Loucy (cell line): Measurements from ENCODE around the gene SMARCAL1.

Source experiments
- H2AFZ ChIP-seq: fragments of 200-600 bp; sonication (generic); 2 replicates; pipeline ENCODE4 v1.6.0; 2016; ENCODE audit warnings: antibody characterized with exemption, mild to moderate bottlenecking, low read length, moderate library complexity
- H3F3A ChIP-seq: fragments of 200-600 bp; 2 replicates; pipeline ENCODE4 v1.6.0; 2016; ENCODE audit warnings: antibody characterized with exemption, low read depth, mild to moderate bottlenecking
- H3K27me3 ChIP-seq: fragments of 200-600 bp; sonication (generic); 2 replicates; pipeline ENCODE4 v1.6.1; 2014; ENCODE audit warnings: low read length, mild to moderate bottlenecking; ENCODE audit not compliant: insufficient read depth, poor library complexity, severe bottlenecking
- H3K36me3 ChIP-seq: fragments of 200-600 bp; sonication (generic); 2 replicates; pipeline ENCODE4 v1.6.1; 2016; ENCODE audit warnings: low read length; ENCODE audit not compliant: insufficient read depth
- H3K4me1 ChIP-seq: fragments of 200-600 bp; sonication (generic); 2 replicates; pipeline ENCODE4 v1.5.1; 2014; ENCODE audit warnings: low read length, mild to moderate bottlenecking; ENCODE audit not compliant: insufficient read depth, poor library complexity, severe bottlenecking
- H3K4me2 ChIP-seq: fragments of 200-600 bp; sonication (generic); 2 replicates; pipeline ENCODE4 v1.6.0; 2014; ENCODE audit warnings: antibody characterized with exemption, low read length, low read depth, mild to moderate bottlenecking; ENCODE audit not compliant: poor library complexity, severe bottlenecking
- H3K4me3 ChIP-seq: fragments of 200-600 bp; sonication (generic); 2 replicates; pipeline ENCODE4 v1.5.1; 2014; ENCODE audit warnings: low read length, mild to moderate bottlenecking, mixed read lengths; ENCODE audit not compliant: poor library complexity, severe bottlenecking
- H3K79me2 ChIP-seq: fragments of 200-600 bp; sonication (generic); 2 replicates; pipeline ENCODE4 v1.6.1; 2014; ENCODE audit warnings: low read length; ENCODE audit not compliant: insufficient read depth
- H3K9ac ChIP-seq: fragments of 200-600 bp; sonication (generic); 2 replicates; pipeline ENCODE4 v1.6.0; 2014; ENCODE audit warnings: mild to moderate bottlenecking, low read depth, low read length, moderate library complexity; ENCODE audit not compliant: poor library complexity, severe bottlenecking
- H3K9me2 ChIP-seq: fragments of 200-600 bp; sonication (generic); replicated peaks from 2 replicates; pipeline ENCODE4 v1.6.1; 2016; ENCODE audit warnings: low read depth, low read length, mixed read lengths
- H3K9me3 ChIP-seq: fragments of 200-600 bp; sonication (generic); 2 replicates; pipeline ENCODE4 v1.6.1; 2014; ENCODE audit warnings: mild to moderate bottlenecking, antibody characterized with exemption, low read length, low read depth; ENCODE audit not compliant: insufficient read depth
- H4K20me1 ChIP-seq: fragments of 200-600 bp; sonication (generic); 2 replicates; pipeline ENCODE4 v1.6.0; 2014; ENCODE audit warnings: antibody characterized with exemption, low read length, mild to moderate bottlenecking; ENCODE audit not compliant: insufficient read depth, poor library complexity, severe bottlenecking
- CTCF ChIP-seq: fragments of 200-600 bp; sonication (generic); conservative IDR thresholded peaks from 2 replicates; pipeline ENCODE4 v1.5.1; 2014; ENCODE audit warnings: mild to moderate bottlenecking, antibody characterized with exemption, low read length
- EZH2phosphoT487 ChIP-seq: fragments of 200-600 bp; IDR thresholded peaks from 2 replicates; pipeline ENCODE4 v1.6.1; 2018; ENCODE audit warnings: antibody characterized with exemption, mild to moderate bottlenecking, moderate library complexity, borderline replicate concordance

SMARCAL1 gene

GRCh38 chr2:216385478-216385877 lies 26.8 kb upstream of the SMARCAL1 start:
- Histone ChIP-seq H2AFZ (no peak overlapping the region), H3K27me3 (no peaks in the 10 kb centered on the region), H3K4me1 (peaks cover 11% of the 10 kb centered on the region), H3K4me2 (no peak overlapping the region), H3K4me3 (no peak overlapping the region), H4K20me1 (no peaks in the 10 kb centered on the region), H3K79me2 (no peaks in the 10 kb centered on the region), H3K9ac (no peak overlapping the region), H3K9me3 (no peaks in the 10 kb centered on the region), H3K9me2 (no peaks in the 10 kb centered on the region), H3K36me3 (no peaks in the 10 kb centered on the region), H3F3A (no peaks in the 10 kb centered on the region)
- TF ChIP-seq CTCF (no peak), EZH2phosphoT487 (no peak)

GRCh38 chr2:216387262-216387661 lies 25.0 kb upstream of the SMARCAL1 start:
- no peak overlapping the region for H3K4me2 ChIP-seq
- no peaks in the 10 kb centered on the region for H3K27me3 ChIP-seq
- no peaks in the 10 kb centered on the region for H3F3A ChIP-seq
- H3K4me3 ChIP-seq, result no peak overlapping the region
- no peaks in the 10 kb centered on the region for H3K36me3 ChIP-seq
- H3K4me1 ChIP-seq, result peaks cover 11% of the 10 kb centered on the region
- no peak overlapping the region for H3K9ac ChIP-seq
- H4K20me1 ChIP-seq, result no peaks in the 10 kb centered on the region
- no peaks in the 10 kb centered on the region for H3K79me2 ChIP-seq
- H2AFZ ChIP-seq, result no peak overlapping the region
- H3K9me2 ChIP-seq, result no peaks in the 10 kb centered on the region
- no peaks in the 10 kb centered on the region for H3K9me3 ChIP-seq
- TF ChIP-seq EZH2phosphoT487 (no peak), CTCF (no peak)

GRCh38 chr2:216388046-216388884 lies 24.0 kb upstream of the SMARCAL1 start:
- Histone ChIP-seq H3K79me2 (no peaks in the 10 kb centered on the region), H3K4me1 (peaks cover 11% of the 10 kb centered on the region), H4K20me1 (no peaks in the 10 kb centered on the region), H3K9me3 (no peaks in the 10 kb centered on the region), H3K27me3 (no peaks in the 10 kb centered on the region), H3K9ac (no peak overlapping the region), H3F3A (no peaks in the 10 kb centered on the region), H3K36me3 (no peaks in the 10 kb centered on the region), H3K4me2 (peak overlapping the region; percentile 34), H3K9me2 (no peaks in the 10 kb centered on the region), H2AFZ (peak overlapping the region; percentile 62), H3K4me3 (peak overlapping the region; percentile 11)
- no peak for TF ChIP-seq CTCF
